ENCODE measurements around the gene ACOT8.
"Not testable (repeated sequence)": the region's sequence is repeated elsewhere in the genome, so short reads cannot be mapped to it uniquely, and the experiment has no call there.

Gene ACOT8

GRCh38 chr20:45823949-45824835, 33.0 kb downstream of the ACOT8 start:
- DNase-seq: no peak

DNA sequence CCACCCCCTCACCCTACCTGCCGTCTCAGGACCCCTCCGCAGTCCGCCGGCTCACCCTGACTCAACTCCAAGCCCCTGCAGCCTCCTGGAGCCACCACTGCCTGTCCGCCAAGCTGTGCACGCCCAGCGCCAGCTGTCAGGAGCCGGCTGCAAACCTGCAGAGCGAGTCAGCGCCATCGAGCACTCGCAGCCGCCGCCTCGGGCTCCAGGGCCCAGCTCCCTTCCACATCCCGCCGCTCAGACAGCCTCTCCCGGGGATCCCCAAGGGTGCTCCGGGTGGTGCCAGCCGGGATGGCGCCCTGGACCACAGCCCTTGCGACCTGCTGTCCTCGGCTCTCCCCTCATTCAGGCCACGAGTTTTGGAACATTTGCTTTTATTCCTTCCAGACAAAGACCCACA, 34.3 kb downstream of the ACOT8 start:
- DNase-seq: peak; percentile 42

GRCh38 chr20:45821947-45822346, 35.2 kb downstream of the ACOT8 start:
- peak; percentile 12 for DNase-seq

GRCh38 chr20:45819466-45819865, 37.7 kb downstream of the ACOT8 start:
- no peak for DNase-seq

DNA sequence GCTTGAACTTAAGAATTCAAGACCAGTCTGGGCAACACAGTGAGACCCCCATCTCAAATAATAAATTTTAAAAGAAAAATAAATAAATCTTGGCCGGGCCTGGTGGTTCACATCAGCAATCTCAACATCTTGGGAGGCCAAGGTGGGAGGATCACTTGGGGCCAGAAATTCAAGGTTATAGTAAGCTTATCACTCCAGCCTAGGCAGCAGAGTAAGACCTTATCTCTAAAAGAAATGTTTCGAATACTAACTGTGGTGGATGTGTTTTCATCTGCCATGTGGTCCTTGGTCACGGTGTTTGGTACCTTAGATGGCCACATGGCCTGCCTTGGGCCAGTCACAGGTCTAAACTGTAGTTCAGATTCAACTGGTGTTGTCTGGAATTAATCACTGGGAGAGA, 39.0 kb downstream of the ACOT8 start:
- DNase-seq: no peak

DNA sequence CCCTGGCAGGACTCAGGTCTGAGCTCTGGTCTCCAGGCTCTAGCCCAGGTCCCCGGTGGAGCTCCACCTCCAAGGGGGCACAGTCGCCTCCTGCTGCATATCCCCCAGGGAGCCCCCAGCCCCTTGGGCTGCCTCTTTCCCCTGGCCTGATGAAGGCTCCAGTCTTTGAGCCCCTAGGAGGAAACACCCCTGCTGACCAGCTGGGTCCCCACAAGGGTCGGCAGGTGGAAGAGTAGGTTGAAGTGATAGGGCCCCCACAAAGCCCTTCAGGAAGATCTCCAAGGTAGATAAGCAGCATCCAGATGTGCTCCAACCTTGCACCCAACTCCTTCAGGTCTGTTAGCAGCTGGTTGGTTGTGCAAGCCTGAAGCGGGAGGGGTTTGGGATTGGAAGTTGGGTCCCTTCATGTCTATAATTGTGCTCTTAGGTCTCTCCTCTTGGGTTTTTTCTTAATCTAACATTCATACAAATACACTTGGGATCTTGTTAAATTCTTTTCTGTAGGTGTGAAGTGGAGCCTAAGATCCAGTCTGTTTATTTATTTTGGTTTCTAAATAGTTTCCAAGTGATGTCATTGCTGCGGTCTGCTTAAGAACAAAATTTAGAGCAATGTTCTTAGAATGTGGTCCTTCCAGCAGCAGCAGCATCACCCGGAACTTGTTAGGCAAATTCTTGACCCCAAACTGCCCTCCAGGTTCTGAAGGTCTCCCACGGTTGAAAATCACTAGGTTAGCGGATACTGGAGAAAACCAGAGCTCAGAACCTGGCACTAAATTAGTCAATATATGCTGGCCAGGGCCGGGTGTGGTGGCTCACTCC, 39.6 kb downstream of the ACOT8 start:
- DNase-seq: no peak

- DNase-seq: no peak
Measured at GRCh38 chr20:45816951-45817350, 40.2 kb downstream of the ACOT8 start.

- DNase-seq: no peak
Measured at GRCh38 chr20:45814314-45814713, 42.9 kb downstream of the ACOT8 start.

DNA sequence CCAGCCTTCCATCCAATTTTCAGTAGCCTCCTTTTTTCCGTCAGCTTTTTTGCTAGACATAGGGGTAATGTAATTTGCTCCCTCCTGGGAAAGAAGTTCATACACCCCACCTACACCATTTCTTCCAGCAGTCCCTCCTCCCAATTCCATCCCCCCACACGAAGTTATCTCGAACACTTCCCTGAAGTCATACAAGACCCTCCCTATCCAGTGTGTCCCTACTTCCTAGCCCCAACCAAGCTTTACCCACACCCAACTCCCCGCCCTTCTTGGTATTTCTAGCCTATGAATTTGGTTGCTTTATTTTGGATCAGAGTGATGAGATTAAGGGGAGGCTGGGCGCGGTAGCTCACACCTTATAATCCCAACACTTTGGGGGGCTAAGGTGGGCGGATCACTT, 43.7 kb downstream of the ACOT8 start:
- no peak for DNase-seq

DNA sequence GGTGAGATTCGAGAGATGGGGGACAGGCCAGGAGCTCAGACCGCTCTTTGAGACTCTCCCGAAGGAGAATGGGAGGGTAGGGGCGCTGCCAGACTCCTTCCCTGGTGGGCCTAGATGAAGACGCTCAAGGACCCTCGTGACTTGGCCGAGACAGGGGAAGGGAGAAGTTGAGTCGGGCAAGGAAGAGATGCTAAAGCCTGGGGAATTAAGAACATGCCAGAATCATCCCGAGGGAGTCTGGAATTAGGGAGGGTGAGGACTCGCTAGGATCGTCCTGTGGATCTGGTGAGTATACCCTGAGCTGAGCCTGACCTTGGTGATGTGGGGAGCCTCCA, 44.2 kb downstream of the ACOT8 start:
- DNase-seq: no peak

- peak; percentile 99 for DNase-seq
Measured at GRCh38 chr20:45812157-45813005, 44.8 kb downstream of the ACOT8 start, which contains the start of gene UBE2C. UBE2C (plus strand) TSS chr20:45812644; CDS start chr20:45812696, 52 bp downstream.

- no peak for DNase-seq
Measured at GRCh38 chr20:45810191-45810970, 46.8 kb downstream of the ACOT8 start.

- DNase-seq: no peak
Measured at GRCh38 chr20:45801851-45802250, 55.3 kb downstream of the ACOT8 start.

- peak; percentile 12 for DNase-seq
Measured at GRCh38 chr20:45798935-45799642, 58.1 kb downstream of the ACOT8 start.

GRCh38 chr20:45797955-45798354, 59.2 kb downstream of the ACOT8 start:
- DNase-seq: not testable (repeated sequence)

DNA sequence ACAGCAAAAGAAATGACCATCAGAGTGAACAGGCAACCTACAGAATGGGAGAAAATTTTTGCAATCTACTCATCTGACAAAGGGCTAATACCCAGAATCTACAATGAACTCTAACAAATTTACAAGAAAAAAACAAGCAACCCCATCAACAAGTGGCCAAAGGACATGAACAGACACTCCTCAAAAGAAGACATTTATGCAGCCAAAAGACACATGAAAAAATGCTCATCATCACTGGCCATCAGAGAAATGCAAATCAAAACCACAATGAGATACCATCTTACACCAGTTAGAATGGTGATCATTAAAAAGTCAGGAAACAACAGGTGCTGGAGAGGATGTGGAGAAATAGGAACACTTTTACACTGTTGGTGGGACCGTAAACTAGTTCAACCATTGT, 59.7 kb downstream of the ACOT8 start:
- not testable (repeated sequence) for DNase-seq

- no peak for DNase-seq
Measured at GRCh38 chr20:45796337-45797065, 60.7 kb downstream of the ACOT8 start.

GRCh38 chr20:45792317-45793118, 64.7 kb downstream of the ACOT8 start:
- DNase-seq: no peak

All from DMS 273 treated with DMSO at 0.1 percent for 48 hours (cell line).